ENCODE results near the gene PRDM16.

Gene PRDM16

DNA sequence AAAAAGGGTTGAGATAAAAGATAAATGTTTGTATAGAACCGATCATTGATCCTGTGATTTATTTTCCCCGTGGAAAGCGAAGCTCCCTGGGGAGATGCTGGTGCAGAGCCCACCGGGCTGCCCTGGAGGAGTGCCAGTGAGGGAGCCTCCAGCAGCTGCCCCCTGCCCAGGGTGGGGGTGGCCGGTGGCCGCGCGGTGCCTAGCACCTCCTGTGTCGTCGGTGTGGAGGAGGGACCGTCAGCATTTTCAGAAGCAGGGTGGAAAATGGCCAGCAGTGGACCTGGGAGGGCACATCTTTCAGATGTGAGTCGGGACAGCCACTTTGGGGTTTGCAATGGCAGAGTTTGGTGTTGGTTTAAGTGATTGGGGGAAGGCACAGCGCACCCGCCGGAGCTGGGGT lies 164.0 kb downstream of the PRDM16 start:
- Histone ChIP-seq H3K4me1 (ENCODE audit: control insufficient read depth in 2 of 2, insufficient read depth in 2 of 2, low read length in 2 of 2) (no peaks in the 10 kb centered on the region), H3K4me3 (ENCODE audit: low read length in 2 of 2) (no peak overlapping the region), H3K27me3 (ENCODE audit: control insufficient read depth in 2 of 2, insufficient read depth in 2 of 2, low read length in 2 of 2) (no peaks in the 10 kb centered on the region), H3K27ac (ENCODE audit: low read depth in 2 of 2, low read length in 2 of 2) (no peak overlapping the region), H3K36me3 (ENCODE audit: control insufficient read depth in 2 of 2, insufficient read depth in 2 of 2, low read length in 2 of 2) (no peaks in the 10 kb centered on the region), H3K9ac (ENCODE audit: low read depth in 1 of 2, low read length in 2 of 2) (no peak overlapping the region), H3K9me3 (ENCODE audit: control insufficient read depth in 2 of 2, low read length in 2 of 2) (no peaks in the 10 kb centered on the region)

- no peaks in the 10 kb centered on the region for H3K27me3 ChIP-seq (ENCODE audit: control insufficient read depth in 2 of 2, insufficient read depth in 2 of 2, low read length in 2 of 2)
- H3K36me3 ChIP-seq (ENCODE audit: control insufficient read depth in 2 of 2, insufficient read depth in 2 of 2, low read length in 2 of 2), result no peaks in the 10 kb centered on the region
Measured at GRCh38 chr1:3233551-3233950, 164.5 kb downstream of the PRDM16 start.

GRCh38 chr1:3234281-3234680 lies 165.3 kb downstream of the PRDM16 start:
- Histone ChIP-seq H3K27ac (ENCODE audit: low read depth in 2 of 2, low read length in 2 of 2) (no peak overlapping the region), H3K9me3 (ENCODE audit: control insufficient read depth in 2 of 2, low read length in 2 of 2) (no peaks in the 10 kb centered on the region), H3K27me3 (ENCODE audit: control insufficient read depth in 2 of 2, insufficient read depth in 2 of 2, low read length in 2 of 2) (no peaks in the 10 kb centered on the region), H3K9ac (ENCODE audit: low read depth in 1 of 2, low read length in 2 of 2) (no peak overlapping the region), H3K36me3 (ENCODE audit: control insufficient read depth in 2 of 2, insufficient read depth in 2 of 2, low read length in 2 of 2) (no peaks in the 10 kb centered on the region), H3K4me1 (ENCODE audit: control insufficient read depth in 2 of 2, insufficient read depth in 2 of 2, low read length in 2 of 2) (no peaks in the 10 kb centered on the region), H3K4me3 (ENCODE audit: low read length in 2 of 2) (no peak overlapping the region)

More at GRCh38 chr1:3233551-3233950, 164.5 kb downstream of the PRDM16 start:
- Histone ChIP-seq H3K4me3 (ENCODE audit: low read length in 2 of 2) (no peak overlapping the region), H3K9ac (ENCODE audit: low read depth in 1 of 2, low read length in 2 of 2) (no peak overlapping the region), H3K9me3 (ENCODE audit: control insufficient read depth in 2 of 2, low read length in 2 of 2) (no peaks in the 10 kb centered on the region), H3K4me1 (ENCODE audit: control insufficient read depth in 2 of 2, insufficient read depth in 2 of 2, low read length in 2 of 2) (no peaks in the 10 kb centered on the region), H3K27ac (ENCODE audit: low read depth in 2 of 2, low read length in 2 of 2) (no peak overlapping the region)

GRCh38 chr1:3234956-3235355 lies 166.0 kb downstream of the PRDM16 start:
- Histone ChIP-seq H3K9me3 (ENCODE audit: control insufficient read depth in 2 of 2, low read length in 2 of 2) (no peaks in the 10 kb centered on the region), H3K4me1 (ENCODE audit: control insufficient read depth in 2 of 2, insufficient read depth in 2 of 2, low read length in 2 of 2) (no peaks in the 10 kb centered on the region), H3K4me3 (ENCODE audit: low read length in 2 of 2) (no peak overlapping the region), H3K36me3 (ENCODE audit: control insufficient read depth in 2 of 2, insufficient read depth in 2 of 2, low read length in 2 of 2) (no peaks in the 10 kb centered on the region), H3K27me3 (ENCODE audit: control insufficient read depth in 2 of 2, insufficient read depth in 2 of 2, low read length in 2 of 2) (no peaks in the 10 kb centered on the region), H3K9ac (ENCODE audit: low read depth in 1 of 2, low read length in 2 of 2) (no peak overlapping the region), H3K27ac (ENCODE audit: low read depth in 2 of 2, low read length in 2 of 2) (no peak overlapping the region)

DNA sequence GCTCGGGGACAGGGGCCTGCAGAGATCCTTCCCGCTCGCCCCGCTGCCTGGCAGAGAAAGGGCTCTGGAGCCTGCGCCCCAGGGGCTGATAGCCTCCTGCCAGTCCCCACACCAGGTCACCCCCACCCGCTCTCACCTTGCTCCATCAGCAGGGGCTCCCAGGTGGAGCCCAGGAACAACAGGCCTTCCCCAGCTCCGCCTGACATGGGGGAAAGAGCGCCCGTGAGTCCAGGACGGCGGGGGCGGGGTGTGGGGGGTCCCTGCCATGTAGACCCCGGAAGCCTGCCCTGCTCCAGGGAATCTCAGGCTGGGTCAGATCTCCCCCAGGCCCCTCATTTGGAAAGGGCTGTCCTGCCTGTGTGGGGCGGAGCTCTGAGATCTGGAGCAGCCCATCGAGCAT lies 166.5 kb downstream of the PRDM16 start:
- no peaks in the 10 kb centered on the region for H3K4me1 ChIP-seq (ENCODE audit: control insufficient read depth in 2 of 2, insufficient read depth in 2 of 2, low read length in 2 of 2)
- no peak overlapping the region for H3K4me3 ChIP-seq (ENCODE audit: low read length in 2 of 2)
- no peaks in the 10 kb centered on the region for H3K27me3 ChIP-seq (ENCODE audit: control insufficient read depth in 2 of 2, insufficient read depth in 2 of 2, low read length in 2 of 2)
- H3K27ac ChIP-seq (ENCODE audit: low read depth in 2 of 2, low read length in 2 of 2), result no peak overlapping the region
- H3K36me3 ChIP-seq (ENCODE audit: control insufficient read depth in 2 of 2, insufficient read depth in 2 of 2, low read length in 2 of 2), result no peaks in the 10 kb centered on the region
- H3K9me3 ChIP-seq (ENCODE audit: control insufficient read depth in 2 of 2, low read length in 2 of 2), result no peaks in the 10 kb centered on the region
- no peak overlapping the region for H3K9ac ChIP-seq (ENCODE audit: low read depth in 1 of 2, low read length in 2 of 2)

- no peak overlapping the region for H3K9ac ChIP-seq (ENCODE audit: low read depth in 1 of 2, low read length in 2 of 2)
- no peaks in the 10 kb centered on the region for H3K4me1 ChIP-seq (ENCODE audit: control insufficient read depth in 2 of 2, insufficient read depth in 2 of 2, low read length in 2 of 2)
- H3K36me3 ChIP-seq (ENCODE audit: control insufficient read depth in 2 of 2, insufficient read depth in 2 of 2, low read length in 2 of 2), result no peaks in the 10 kb centered on the region
- H3K27ac ChIP-seq (ENCODE audit: low read depth in 2 of 2, low read length in 2 of 2), result no peak overlapping the region
- no peaks in the 10 kb centered on the region for H3K27me3 ChIP-seq (ENCODE audit: control insufficient read depth in 2 of 2, insufficient read depth in 2 of 2, low read length in 2 of 2)
- H3K4me3 ChIP-seq (ENCODE audit: low read length in 2 of 2), result no peak overlapping the region
- H3K9me3 ChIP-seq (ENCODE audit: control insufficient read depth in 2 of 2, low read length in 2 of 2), result no peaks in the 10 kb centered on the region
Measured at GRCh38 chr1:3236361-3236760, 167.4 kb downstream of the PRDM16 start.

- no peaks in the 10 kb centered on the region for H3K36me3 ChIP-seq (ENCODE audit: control insufficient read depth in 2 of 2, insufficient read depth in 2 of 2, low read length in 2 of 2)
- H3K9ac ChIP-seq (ENCODE audit: low read depth in 1 of 2, low read length in 2 of 2), result no peak overlapping the region
- no peaks in the 10 kb centered on the region for H3K9me3 ChIP-seq (ENCODE audit: control insufficient read depth in 2 of 2, low read length in 2 of 2)
- no peak overlapping the region for H3K4me3 ChIP-seq (ENCODE audit: low read length in 2 of 2)
- H3K27ac ChIP-seq (ENCODE audit: low read depth in 2 of 2, low read length in 2 of 2), result no peak overlapping the region
- H3K4me1 ChIP-seq (ENCODE audit: control insufficient read depth in 2 of 2, insufficient read depth in 2 of 2, low read length in 2 of 2), result no peaks in the 10 kb centered on the region
- H3K27me3 ChIP-seq (ENCODE audit: control insufficient read depth in 2 of 2, insufficient read depth in 2 of 2, low read length in 2 of 2), result no peaks in the 10 kb centered on the region
Measured at GRCh38 chr1:3236955-3237354, 168.0 kb downstream of the PRDM16 start.

- Histone ChIP-seq H3K4me3 (ENCODE audit: low read length in 2 of 2) (no peak overlapping the region), H3K27me3 (ENCODE audit: control insufficient read depth in 2 of 2, insufficient read depth in 2 of 2, low read length in 2 of 2) (no peaks in the 10 kb centered on the region), H3K4me1 (ENCODE audit: control insufficient read depth in 2 of 2, insufficient read depth in 2 of 2, low read length in 2 of 2) (no peaks in the 10 kb centered on the region), H3K36me3 (ENCODE audit: control insufficient read depth in 2 of 2, insufficient read depth in 2 of 2, low read length in 2 of 2) (no peaks in the 10 kb centered on the region), H3K9me3 (ENCODE audit: control insufficient read depth in 2 of 2, low read length in 2 of 2) (no peaks in the 10 kb centered on the region), H3K9ac (ENCODE audit: low read depth in 1 of 2, low read length in 2 of 2) (no peak overlapping the region), H3K27ac (ENCODE audit: low read depth in 2 of 2, low read length in 2 of 2) (no peak overlapping the region)
Measured at GRCh38 chr1:3237570-3237969, 168.6 kb downstream of the PRDM16 start.

DNA sequence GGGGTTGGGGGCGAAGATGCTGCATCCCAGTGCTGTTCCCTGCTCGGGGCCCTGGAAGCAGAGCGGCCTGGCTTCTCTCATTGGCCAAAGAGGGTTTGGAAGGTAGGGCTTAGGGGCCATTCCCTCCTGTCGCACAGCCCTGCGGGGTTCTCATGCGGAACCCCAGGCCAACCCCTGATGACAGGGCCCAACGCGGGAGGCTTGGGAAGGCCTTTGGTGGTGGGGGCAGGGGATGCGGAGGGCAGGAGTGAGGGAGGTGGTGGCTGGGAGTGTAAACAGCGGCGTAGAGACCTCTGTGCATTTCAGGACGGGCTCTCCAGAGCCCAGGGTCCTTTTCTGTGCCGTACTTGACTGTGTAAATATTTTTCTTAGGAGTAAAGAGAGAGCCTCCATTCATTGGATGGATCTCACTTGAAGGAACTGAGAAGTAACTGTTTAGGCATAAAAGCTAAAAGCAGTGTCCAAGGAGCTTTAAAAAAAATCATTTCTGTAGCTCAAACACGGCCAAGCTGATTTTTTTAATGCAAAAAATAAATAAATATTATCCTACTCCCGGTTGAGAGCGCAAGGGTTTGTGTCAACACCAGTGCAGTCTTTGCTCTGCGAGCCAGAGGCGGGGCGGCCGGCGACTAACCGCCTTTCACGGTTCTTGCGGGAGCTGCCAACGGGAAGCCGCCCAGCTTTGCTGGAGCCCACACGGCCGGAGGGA lies 169.1 kb downstream of the PRDM16 start:
- H3K36me3 ChIP-seq (ENCODE audit: control insufficient read depth in 2 of 2, insufficient read depth in 2 of 2, low read length in 2 of 2), result no peaks in the 10 kb centered on the region
- no peak overlapping the region for H3K27ac ChIP-seq (ENCODE audit: low read depth in 2 of 2, low read length in 2 of 2)
- H3K4me1 ChIP-seq (ENCODE audit: control insufficient read depth in 2 of 2, insufficient read depth in 2 of 2, low read length in 2 of 2), result no peaks in the 10 kb centered on the region
- no peak overlapping the region for H3K9ac ChIP-seq (ENCODE audit: low read depth in 1 of 2, low read length in 2 of 2)
- no peaks in the 10 kb centered on the region for H3K27me3 ChIP-seq (ENCODE audit: control insufficient read depth in 2 of 2, insufficient read depth in 2 of 2, low read length in 2 of 2)
- H3K9me3 ChIP-seq (ENCODE audit: control insufficient read depth in 2 of 2, low read length in 2 of 2), result no peaks in the 10 kb centered on the region
- H3K4me3 ChIP-seq (ENCODE audit: low read length in 2 of 2), result no peak overlapping the region

DNA sequence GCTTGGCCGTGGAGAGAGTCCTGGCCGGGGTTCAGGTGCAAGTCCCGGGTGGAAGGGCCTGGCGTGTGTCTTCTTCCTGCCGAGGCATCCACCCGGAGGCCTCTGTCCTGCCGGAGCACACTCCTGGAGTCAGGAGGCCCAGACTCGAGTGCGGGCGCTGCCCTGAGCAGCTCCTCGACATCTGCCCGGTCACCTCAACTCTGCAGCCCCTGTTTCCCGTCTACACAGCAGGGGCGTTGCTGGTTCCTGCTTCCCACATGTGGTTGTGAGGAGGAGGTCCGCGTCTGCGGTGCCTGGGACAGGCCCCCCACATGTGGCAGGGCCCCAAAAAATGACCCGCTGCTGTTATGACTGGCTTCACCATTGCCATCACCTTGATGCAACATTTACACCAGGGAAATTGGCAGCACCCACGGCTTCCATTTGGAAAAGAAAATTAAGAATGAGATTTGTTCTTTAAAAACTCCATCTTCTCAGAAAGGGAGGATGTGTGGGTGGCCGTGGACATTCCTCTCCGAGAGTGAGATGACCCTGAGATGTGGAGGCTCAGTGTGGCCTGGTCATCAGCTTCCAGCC lies 169.8 kb downstream of the PRDM16 start:
- H3K9me3 ChIP-seq (ENCODE audit: control insufficient read depth in 2 of 2, low read length in 2 of 2), result no peaks in the 10 kb centered on the region
- H3K27me3 ChIP-seq (ENCODE audit: control insufficient read depth in 2 of 2, insufficient read depth in 2 of 2, low read length in 2 of 2), result no peaks in the 10 kb centered on the region
- H3K9ac ChIP-seq (ENCODE audit: low read depth in 1 of 2, low read length in 2 of 2), result no peak overlapping the region
- no peaks in the 10 kb centered on the region for H3K4me1 ChIP-seq (ENCODE audit: control insufficient read depth in 2 of 2, insufficient read depth in 2 of 2, low read length in 2 of 2)
- H3K4me3 ChIP-seq (ENCODE audit: low read length in 2 of 2), result no peak overlapping the region
- no peaks in the 10 kb centered on the region for H3K36me3 ChIP-seq (ENCODE audit: control insufficient read depth in 2 of 2, insufficient read depth in 2 of 2, low read length in 2 of 2)
- no peak overlapping the region for H3K27ac ChIP-seq (ENCODE audit: low read depth in 2 of 2, low read length in 2 of 2)

Measured in mucosa of rectum (tissue), 2 donors.